ENCODE measurements around the gene ZNF557.

GRCh38 chr19:7074705-7075282, 5.3 kb downstream of the ZNF557 start:
- TF ChIP-seq POLR2AphosphoS5 (IDR thresholded peaks at IDR 0.05; ENCODE audit: low read depth, low read length) (no peak), POLR2A (IDR thresholded peaks at IDR 0.05; ENCODE audit: low read depth, low read length) (no peak)

All from GM12892 (cell line).